Limb (tissue), 2 donors: ENCODE results near the gene EDEM1.

Source experiments
- DNase-seq, 2 donors: peaks; one replicate each; pipeline ENCODE4 v3.0.0-alpha.2; 2016; ENCODE audit errors: extremely low spot score in 2 of 2

Gene EDEM1

DNA sequence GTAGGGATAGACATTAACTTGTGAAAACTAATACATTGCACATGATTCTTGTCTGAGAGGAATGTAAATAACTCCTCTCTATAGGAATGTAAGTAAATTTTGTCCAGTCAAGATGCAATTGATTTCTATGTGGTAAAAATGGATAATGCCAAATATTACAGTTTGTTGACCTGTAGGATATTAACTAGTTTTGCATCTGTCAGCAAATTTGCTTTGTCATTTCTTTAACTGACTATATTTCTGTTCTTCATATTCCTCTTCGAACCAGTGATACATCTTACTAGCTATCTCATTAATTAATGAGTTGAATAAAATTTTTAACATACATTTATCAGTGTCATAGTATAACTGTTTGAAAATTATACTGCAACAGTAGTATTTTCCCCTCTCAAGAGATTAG, 80.4 kb downstream of the EDEM1 start:
- DNase-seq = no peak
